Measurements from ENCODE around the gene CBX1.

CBX1 gene

DNA sequence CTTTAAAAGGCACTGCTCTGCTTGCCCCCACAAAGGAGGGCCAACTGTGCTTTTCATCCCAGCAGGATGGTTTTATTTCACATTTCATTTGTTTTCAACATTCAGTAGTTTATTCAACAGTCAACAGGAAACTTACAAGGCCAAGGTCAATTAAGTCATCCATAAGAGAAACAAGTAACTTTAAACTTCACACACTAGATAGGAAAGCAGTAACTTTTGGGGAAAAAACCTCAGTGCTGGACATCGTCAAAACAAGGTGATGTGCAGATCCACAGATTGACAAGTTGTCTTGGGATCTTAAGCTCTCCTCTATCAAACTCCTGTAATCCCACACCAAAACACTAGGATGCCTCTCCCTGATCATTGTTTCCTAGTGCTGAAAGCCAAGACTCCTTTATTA lies 34.6 kb downstream of the CBX1 start:
- Histone ChIP-seq H3K9ac (ENCODE audit: low read length) (no peak overlapping the region), H2AFZ (ENCODE audit: low read length) (no peak overlapping the region), H4K20me1 (ENCODE audit: insufficient read depth, low read length) (no peaks in the 10 kb centered on the region), H3K4me3 (ENCODE audit: low read length) (no peak overlapping the region), H3K27me3 (replicated peaks; ENCODE audit: insufficient read depth, low read length) (no peaks in the 10 kb centered on the region), H3K27ac (ENCODE audit: low read length) (no peak overlapping the region), H3K4me1 (ENCODE audit: low read length) (peaks cover 3% of the 10 kb centered on the region), H3K9me3 (replicated peaks; ENCODE audit: insufficient read depth, low read length) (no peaks in the 10 kb centered on the region), H3K79me2 (ENCODE audit: low read length) (peaks cover 14% of the 10 kb centered on the region), H3K4me2 (ENCODE audit: low read depth, low read length) (no peak overlapping the region), H3K36me3 (replicated peaks; ENCODE audit: insufficient read depth, low read length) (peaks cover 4% of the 10 kb centered on the region; the same call in 1 of the 2 replicates), H3K9me2 (replicated peaks; ENCODE audit: insufficient read depth, low read length) (no peaks in the 10 kb centered on the region), H3F3A (ENCODE audit: insufficient read depth, low read length) (peaks cover 11% of the 10 kb centered on the region; the same call in 1 of the 2 replicates)
- DNase-seq = no peak
- TF ChIP-seq EZH2phosphoT487 (IDR thresholded peaks at IDR 0.05; ENCODE audit: low read length) = no peak
- no peak for TF ChIP-seq CTCF (IDR thresholded peaks at IDR 0.05; ENCODE audit: low read length)
- no peak for TF ChIP-seq EZH2 (optimal IDR thresholded peaks at IDR 0.05; ENCODE audit: low read depth, low read length)

- Histone ChIP-seq H3K9ac (ENCODE audit: low read length) (no peak overlapping the region), H3K27me3 (replicated peaks; ENCODE audit: insufficient read depth, low read length) (no peaks in the 10 kb centered on the region), H3K9me3 (replicated peaks; ENCODE audit: insufficient read depth, low read length) (no peaks in the 10 kb centered on the region), H3F3A (ENCODE audit: insufficient read depth, low read length) (peaks cover 11% of the 10 kb centered on the region; the same call in 1 of the 2 replicates), H3K36me3 (replicated peaks; ENCODE audit: insufficient read depth, low read length) (peaks cover 5% of the 10 kb centered on the region; the same call in 1 of the 2 replicates), H3K79me2 (ENCODE audit: low read length) (peaks cover 17% of the 10 kb centered on the region), H3K4me3 (ENCODE audit: low read length) (no peak overlapping the region), H2AFZ (ENCODE audit: low read length) (no peak overlapping the region), H3K4me1 (ENCODE audit: low read length) (peaks cover 3% of the 10 kb centered on the region), H3K9me2 (replicated peaks; ENCODE audit: insufficient read depth, low read length) (no peaks in the 10 kb centered on the region), H3K4me2 (ENCODE audit: low read depth, low read length) (no peak overlapping the region), H4K20me1 (ENCODE audit: insufficient read depth, low read length) (no peaks in the 10 kb centered on the region), H3K27ac (ENCODE audit: low read length) (no peak overlapping the region)
- DNase-seq = no peak
- TF ChIP-seq EZH2phosphoT487 (IDR thresholded peaks at IDR 0.05; ENCODE audit: low read length) (no peak), EZH2 (optimal IDR thresholded peaks at IDR 0.05; ENCODE audit: low read depth, low read length) (no peak), CTCF (IDR thresholded peaks at IDR 0.05; ENCODE audit: low read length) (no peak)
Observed at GRCh38 chr17:48066192-48066591, 35.1 kb downstream of the CBX1 start.

DNA sequence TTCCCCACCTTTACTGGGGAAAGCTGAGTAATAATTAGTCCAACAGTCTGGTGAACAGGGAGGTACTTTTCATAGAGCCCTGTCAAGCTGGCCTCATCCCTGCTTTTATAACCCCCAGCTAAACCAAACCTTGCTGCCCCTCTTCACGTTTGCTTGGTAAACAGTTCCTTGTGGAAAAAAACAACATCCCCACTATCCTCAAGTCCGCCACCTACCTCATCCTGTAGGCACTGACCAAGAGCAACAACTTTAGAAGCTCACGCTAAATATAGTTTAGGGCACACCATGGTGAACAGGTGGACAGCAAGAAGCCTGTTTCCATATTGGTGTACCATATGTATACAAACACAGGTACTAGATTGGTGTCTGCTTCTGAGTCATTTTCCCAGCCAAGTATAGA lies 36.6 kb downstream of the CBX1 start:
- Histone ChIP-seq H3K79me2 (ENCODE audit: low read length) (peaks cover 27% of the 10 kb centered on the region), H4K20me1 (ENCODE audit: insufficient read depth, low read length) (no peaks in the 10 kb centered on the region), H3K4me1 (ENCODE audit: low read length) (peaks cover 3% of the 10 kb centered on the region), H3K4me3 (ENCODE audit: low read length) (no peak overlapping the region), H2AFZ (ENCODE audit: low read length) (no peak overlapping the region), H3K9ac (ENCODE audit: low read length) (no peak overlapping the region), H3K27me3 (replicated peaks; ENCODE audit: insufficient read depth, low read length) (no peaks in the 10 kb centered on the region), H3K27ac (ENCODE audit: low read length) (no peak overlapping the region), H3K4me2 (ENCODE audit: low read depth, low read length) (no peak overlapping the region), H3K9me2 (replicated peaks; ENCODE audit: insufficient read depth, low read length) (no peaks in the 10 kb centered on the region), H3F3A (ENCODE audit: insufficient read depth, low read length) (peaks cover 11% of the 10 kb centered on the region; the same call in 1 of the 2 replicates), H3K9me3 (replicated peaks; ENCODE audit: insufficient read depth, low read length) (no peaks in the 10 kb centered on the region), H3K36me3 (replicated peaks; ENCODE audit: insufficient read depth, low read length) (peaks cover 5% of the 10 kb centered on the region; the same call in 1 of the 2 replicates)
- no peak for TF ChIP-seq EZH2phosphoT487 (IDR thresholded peaks at IDR 0.05; ENCODE audit: low read length)
- no peak for TF ChIP-seq EZH2 (optimal IDR thresholded peaks at IDR 0.05; ENCODE audit: low read depth, low read length)
- TF ChIP-seq CTCF (IDR thresholded peaks at IDR 0.05; ENCODE audit: low read length) = no peak
- no peak for DNase-seq
